Vagina (tissue), 2 donors: Measurements from ENCODE around the gene PPOX. TPM values are rescaled to one million over a fixed set of nuclear protein-coding genes. Genes with fewer than 3 reads are reported as not detected.
A peak's percentile ranks its signal among the peaks of the same experiment; 100 is the strongest.

ENCODE experiments used
- DNase-seq, 2 donors: peaks; one replicate each; pipeline ENCODE4 v3.0.0-alpha.2; 2017; ENCODE audit errors: extremely low spot score in 2 of 2
- H3K27ac ChIP-seq: fragments of 200-600 bp; sonication (generic); one replicate; pipeline ENCODE4 v1.5.1; 2019
- H3K27me3 ChIP-seq: fragments of 200-600 bp; sonication (generic); one replicate; pipeline ENCODE4 v1.5.1; 2019
- H3K36me3 ChIP-seq, 2 donors: fragments of 200-600 bp; sonication (generic); one replicate each; pipeline ENCODE4 v1.5.1; 2017 to 2019
- H3K4me1 ChIP-seq: fragments of 200-600 bp; sonication (generic); one replicate; pipeline ENCODE4 v1.5.1; 2019
- H3K4me3 ChIP-seq, 2 donors: fragments of 200-600 bp; sonication (generic); 1 replicate in 1 of 2; 2 replicates in 1 of 2; pipeline ENCODE4 v1.5.1; 2016 to 2019
- H3K9me3 ChIP-seq: fragments of 200-600 bp; sonication (generic); one replicate; pipeline ENCODE4 v1.5.1; 2019
- CTCF ChIP-seq, 3 experiments: fragments of 450-650 bp in 2 of 3; fragments of 200-600 bp in 1 of 3; sonication (generic) in 1 of 3; IDR thresholded peaks; one replicate each; pipeline ENCODE4 v1.5.1; 2017 to 2019; ENCODE audit warnings: antibody characterized with exemption in 3 of 3, mild to moderate bottlenecking in 2 of 3, moderate library complexity in 2 of 3
- POLR2A ChIP-seq, 2 donors: fragments of 450-650 bp; IDR thresholded peaks; one replicate each; pipeline ENCODE4 v1.6.1; 2017; ENCODE audit warnings: antibody characterized with exemption in 2 of 2, mild to moderate bottlenecking in 2 of 2, moderate library complexity in 2 of 2
- POLR2AphosphoS5 ChIP-seq, 2 donors: sonication (generic); formaldehyde crosslinking; IDR thresholded peaks; one replicate each; pipeline ENCODE4 v1.9.0; 2017; ENCODE audit warnings: antibody characterized with exemption in 2 of 2, mild to moderate bottlenecking in 2 of 2, low read depth in 1 of 2; ENCODE audit not compliant: insufficient read depth in 1 of 2
- intact Hi-C: fragments of 100-400 bp; cut with DNase I; formaldehyde crosslinking; loops from one replicate; pipeline ENCODE4 v1.15.1; 2023
- total RNA-seq: library from RNA; depleted of rRNA; stranded (reverse); fragments of >200 nt; gene quantifications from one replicate; pipeline ENCODE4 v1.2.3, GENCODE V29; 2016

PPOX gene
- total RNA-seq, 1 donor from 2014 or later: 16.7 TPM

DNA sequence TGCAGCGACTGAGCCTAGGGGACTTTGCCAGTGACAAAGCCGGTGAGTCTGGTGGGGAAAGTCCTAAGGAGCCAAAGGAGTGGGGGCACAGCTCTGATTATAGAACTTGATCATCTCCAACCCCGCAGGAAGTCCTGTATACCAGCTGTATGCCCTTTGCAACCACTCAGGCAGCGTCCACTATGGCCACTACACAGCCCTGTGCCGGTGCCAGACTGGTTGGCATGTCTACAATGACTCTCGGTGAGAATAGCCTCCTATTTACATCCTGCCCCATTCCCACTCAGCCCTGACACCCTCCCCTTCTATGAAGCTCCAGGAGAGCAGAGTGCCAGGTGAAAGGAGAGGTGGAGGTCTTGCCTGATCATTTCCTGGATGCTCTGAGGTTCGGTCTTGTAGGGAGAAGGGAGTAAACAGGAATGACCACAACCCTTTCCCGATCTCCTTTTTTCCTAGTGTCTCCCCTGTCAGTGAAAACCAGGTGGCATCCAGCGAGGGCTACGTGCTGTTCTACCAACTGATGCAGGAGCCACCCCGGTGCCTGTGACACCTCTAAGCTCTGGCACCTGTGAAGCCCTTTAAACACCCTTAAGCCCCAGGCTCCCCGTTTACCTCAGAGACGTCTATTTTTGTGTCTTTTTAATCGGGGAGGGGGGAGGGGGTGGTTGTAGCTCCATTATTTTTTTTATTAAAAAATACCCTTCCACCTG lies 1.2 kb upstream of the PPOX start:
- intact Hi-C loops: no loop called here
- TF ChIP-seq POLR2AphosphoS5 (IDR thresholded peaks at IDR 0.05; ENCODE audit: insufficient read depth in 1 of 2, low read depth in 1 of 2) (no peak), POLR2A (IDR thresholded peaks at IDR 0.05) (no peak), CTCF (IDR thresholded peaks at IDR 0.05) (no peak)
- Histone ChIP-seq H3K27me3 (no peaks in the 10 kb centered on the region), H3K4me1 (peaks cover 51% of the 10 kb centered on the region), H3K27ac (peak overlapping the region; percentile 88), H3K4me3 (peak overlapping the region; percentile 74 to 77), H3K36me3 (peaks cover 0 to 24% of the 10 kb centered on the region in 2 donors), H3K9me3 (no peaks in the 10 kb centered on the region)
- no peak for DNase-seq

DNA sequence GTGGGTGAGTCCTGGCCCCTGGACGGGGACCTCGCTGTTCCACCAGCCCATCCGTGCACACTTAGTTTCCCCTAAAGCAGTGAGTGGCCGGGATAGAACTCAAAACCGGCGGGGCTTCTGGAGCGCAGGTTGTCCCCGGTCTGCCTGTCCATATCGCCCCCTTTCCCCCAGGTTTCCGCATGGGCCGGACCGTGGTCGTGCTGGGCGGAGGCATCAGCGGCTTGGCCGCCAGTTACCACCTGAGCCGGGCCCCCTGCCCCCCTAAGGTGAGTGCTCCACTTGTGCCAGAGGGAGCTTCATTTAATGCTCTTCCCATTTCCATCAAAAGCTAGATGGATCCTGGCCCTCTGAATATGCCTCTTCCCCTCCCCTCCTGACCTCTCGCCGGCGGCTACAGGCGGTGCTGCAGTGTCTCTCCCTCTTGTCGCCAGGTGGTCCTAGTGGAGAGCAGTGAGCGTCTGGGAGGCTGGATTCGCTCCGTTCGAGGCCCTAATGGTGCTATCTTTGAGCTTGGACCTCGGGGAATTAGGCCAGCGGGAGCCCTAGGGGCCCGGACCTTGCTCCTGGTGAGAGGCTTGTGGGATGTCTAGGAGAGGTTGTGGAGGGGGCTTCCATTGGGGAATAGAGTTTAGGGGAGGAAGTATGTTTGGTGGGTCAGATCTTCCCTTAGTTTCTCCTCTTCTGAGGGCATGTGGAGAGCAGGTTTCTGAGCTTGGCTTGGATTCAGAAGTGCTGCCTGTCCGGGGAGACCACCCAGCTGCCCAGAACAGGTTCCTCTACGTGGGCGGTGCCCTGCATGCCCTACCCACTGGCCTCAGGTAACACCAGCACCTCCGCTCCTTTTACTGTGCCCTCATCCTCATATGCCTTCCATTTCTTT lies 683 bp downstream of the PPOX start:
- Histone ChIP-seq H3K27ac (peak overlapping the region; percentile 88), H3K9me3 (no peaks in the 10 kb centered on the region), H3K4me1 (peaks cover 33% of the 10 kb centered on the region), H3K4me3 (peak overlapping the region; percentile 74 to 77), H3K36me3 (peaks cover 0 to 38% of the 10 kb centered on the region in 2 donors), H3K27me3 (no peaks in the 10 kb centered on the region)
- peak in 1 of 2 donors; percentile 85 for DNase-seq
- intact Hi-C loops: no loop called here
- TF ChIP-seq CTCF (IDR thresholded peaks at IDR 0.05) (no peak), POLR2A (IDR thresholded peaks at IDR 0.05) (no peak), POLR2AphosphoS5 (IDR thresholded peaks at IDR 0.05; ENCODE audit: insufficient read depth in 1 of 2, low read depth in 1 of 2) (no peak)

DNA sequence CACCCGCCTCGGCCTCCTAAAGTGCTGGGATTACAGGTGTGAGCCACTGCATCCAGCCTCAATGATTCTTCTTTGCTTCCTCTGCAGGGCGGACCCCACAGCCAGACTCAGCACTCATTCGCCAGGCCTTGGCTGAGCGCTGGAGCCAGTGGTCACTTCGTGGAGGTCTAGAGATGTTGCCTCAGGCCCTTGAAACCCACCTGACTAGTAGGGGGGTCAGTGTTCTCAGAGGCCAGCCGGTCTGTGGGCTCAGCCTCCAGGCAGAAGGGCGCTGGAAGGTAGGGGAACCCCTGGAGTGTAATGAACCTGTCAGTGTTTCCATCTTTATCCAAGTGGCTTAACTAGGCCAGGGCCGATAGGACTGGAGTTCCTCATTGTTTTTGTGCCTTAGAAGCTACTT lies 2.7 kb downstream of the PPOX start:
- no peak for TF ChIP-seq POLR2A (IDR thresholded peaks at IDR 0.05)
- no peak for TF ChIP-seq POLR2AphosphoS5 (IDR thresholded peaks at IDR 0.05; ENCODE audit: insufficient read depth in 1 of 2, low read depth in 1 of 2)
- TF ChIP-seq CTCF (IDR thresholded peaks at IDR 0.05): no peak
- Histone ChIP-seq H3K27me3 (no peaks in the 10 kb centered on the region), H3K27ac (no peak overlapping the region), H3K4me3 (no peak overlapping the region), H3K36me3 (peaks cover 0 to 43% of the 10 kb centered on the region in 2 donors), H3K9me3 (no peaks in the 10 kb centered on the region), H3K4me1 (peaks cover 39% of the 10 kb centered on the region)
- intact Hi-C loops: no loop called here
- DNase-seq: no peak

DNA sequence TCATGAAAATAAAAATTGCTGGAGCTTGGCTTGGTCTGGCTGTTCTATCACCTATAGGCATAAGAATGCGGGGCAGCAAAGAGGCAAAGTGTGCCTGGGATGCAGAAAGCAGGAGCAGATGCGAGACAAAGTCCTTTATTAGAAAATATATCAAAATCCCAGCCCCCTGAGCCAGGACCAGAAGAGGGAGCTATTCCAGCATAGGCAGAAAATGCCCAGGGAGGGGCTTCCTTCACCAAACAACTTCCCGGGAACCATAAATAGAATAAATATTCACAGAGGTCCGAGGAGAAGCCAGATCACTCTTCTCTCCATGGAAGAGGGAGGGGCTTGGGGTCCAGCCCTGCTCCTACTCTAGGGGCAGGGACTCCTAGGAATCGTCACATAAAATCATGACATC lies 5.0 kb downstream of the PPOX start:
- H3K36me3 ChIP-seq: peaks cover 0 to 44% of the 10 kb centered on the region in 2 donors
- H3K4me3 ChIP-seq: no peak overlapping the region
- DNase-seq: no peak
- H3K4me1 ChIP-seq: peaks cover 38% of the 10 kb centered on the region
- intact Hi-C loops: no loop called here
- H3K27me3 ChIP-seq: no peaks in the 10 kb centered on the region
- H3K9me3 ChIP-seq: no peaks in the 10 kb centered on the region
- no peak overlapping the region for H3K27ac ChIP-seq
- TF ChIP-seq POLR2AphosphoS5 (IDR thresholded peaks at IDR 0.05; ENCODE audit: insufficient read depth in 1 of 2, low read depth in 1 of 2) (no peak), CTCF (IDR thresholded peaks at IDR 0.05) (no peak), POLR2A (IDR thresholded peaks at IDR 0.05) (no peak)
